GM19099 (cell line): Measurements from ENCODE around the gene RNU5B-1.

Source experiments
- POLR2A ChIP-seq: IDR thresholded peaks from 3 replicates; pipeline ENCODE4 v1.6.1; 2011; ENCODE audit warnings: low read depth; ENCODE audit not compliant: insufficient read length; ENCODE audit errors: extremely low read depth

Gene RNU5B-1

DNA sequence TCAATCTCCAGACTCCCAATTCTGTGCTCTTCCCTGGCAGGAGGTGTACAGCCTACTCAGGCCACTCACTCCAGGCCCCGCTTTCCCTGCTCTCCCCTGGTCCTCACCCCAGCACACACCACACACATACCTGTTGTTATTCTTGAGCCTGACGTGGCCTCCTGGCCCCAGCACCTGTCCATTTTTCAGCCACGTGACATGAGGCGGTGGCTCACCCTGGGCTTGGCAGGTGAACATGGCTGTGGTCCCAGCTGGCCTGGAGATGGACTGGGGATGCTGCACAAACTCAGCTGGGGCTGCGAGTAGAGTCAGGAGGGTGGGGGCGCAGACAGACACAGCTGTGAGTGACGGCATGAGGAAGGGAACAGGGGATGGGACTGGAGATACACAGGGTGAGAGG lies 27.3 kb downstream of the RNU5B-1 start:
- no peak for TF ChIP-seq POLR2A

GRCh38 chr15:65332391-65333147 lies 28.1 kb downstream of the RNU5B-1 start:
- no peak for TF ChIP-seq POLR2A

- no peak for TF ChIP-seq POLR2A
Observed at GRCh38 chr15:65333148-65333820, 28.8 kb downstream of the RNU5B-1 start.

DNA sequence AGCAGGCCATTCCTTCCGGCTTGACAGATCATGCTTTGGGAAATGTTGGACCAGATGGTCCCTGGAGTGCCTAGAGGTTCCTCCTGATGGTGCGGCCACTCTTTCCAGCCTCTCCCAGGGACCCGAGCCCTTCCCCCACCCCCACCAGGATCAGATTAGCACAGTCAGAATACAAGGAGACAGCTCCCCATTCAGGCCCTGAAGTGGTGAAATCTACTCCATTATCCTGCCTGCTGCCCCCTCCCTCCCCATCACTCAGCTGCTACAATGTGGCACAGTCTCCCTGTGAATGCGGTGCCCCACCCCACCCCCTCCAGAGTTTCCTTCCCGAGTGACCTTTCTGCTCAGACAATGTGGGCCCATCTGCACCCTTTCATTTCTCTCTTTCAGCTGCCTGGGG lies 29.4 kb downstream of the RNU5B-1 start:
- TF ChIP-seq POLR2A, result no peak

- TF ChIP-seq POLR2A, result no peak
Observed at GRCh38 chr15:65334586-65335231, 30.2 kb downstream of the RNU5B-1 start.

GRCh38 chr15:65335278-65336055 lies 31.0 kb downstream of the RNU5B-1 start:
- no peak for TF ChIP-seq POLR2A

DNA sequence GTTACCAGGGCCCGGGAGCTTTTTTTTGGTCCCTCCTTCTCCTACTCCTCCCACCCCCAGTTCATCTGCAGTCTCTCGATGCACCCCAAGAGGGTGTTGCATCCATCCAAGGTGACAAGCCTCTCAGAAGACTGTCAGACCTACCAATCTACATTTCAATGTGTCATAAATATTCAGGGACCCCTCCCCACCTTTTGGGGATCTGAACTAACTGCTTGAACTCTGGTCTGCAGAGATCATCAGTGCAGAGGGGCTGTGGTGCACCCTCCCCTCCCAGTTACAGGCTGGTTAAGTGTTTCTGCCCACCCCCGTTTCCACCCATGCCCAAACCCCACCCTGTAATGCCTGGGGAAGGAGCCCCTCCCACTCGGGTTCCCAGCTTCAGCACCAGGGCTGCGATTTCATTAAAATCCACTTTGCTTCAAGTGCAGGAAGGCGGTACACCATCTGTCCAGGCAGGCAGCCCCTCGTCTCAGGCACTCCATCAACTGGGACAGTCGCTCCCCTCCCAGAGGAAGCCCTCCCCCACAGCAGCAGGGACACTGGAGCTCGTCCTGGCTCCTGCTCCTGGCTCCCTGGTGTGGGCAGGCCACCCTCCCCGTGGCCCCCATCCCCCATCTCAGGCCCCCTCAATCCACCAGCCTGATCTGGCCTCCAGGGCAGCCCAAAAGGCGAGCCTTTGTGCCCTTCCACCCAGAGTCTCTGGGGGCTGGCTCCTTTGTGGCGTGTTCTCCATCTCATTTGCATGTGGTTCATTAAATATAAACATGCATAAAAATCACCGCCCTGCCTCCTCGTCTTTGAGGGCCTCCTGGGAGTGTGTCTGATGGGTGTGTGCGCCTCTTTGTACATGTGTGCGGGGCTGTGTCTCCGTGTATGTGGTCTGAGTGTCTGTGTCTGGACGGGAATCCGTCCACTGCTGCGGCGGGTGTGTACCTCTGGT lies 32.3 kb downstream of the RNU5B-1 start:
- no peak for TF ChIP-seq POLR2A

- no peak for TF ChIP-seq POLR2A
Observed at GRCh38 chr15:65337436-65338070, 33.1 kb downstream of the RNU5B-1 start.

DNA sequence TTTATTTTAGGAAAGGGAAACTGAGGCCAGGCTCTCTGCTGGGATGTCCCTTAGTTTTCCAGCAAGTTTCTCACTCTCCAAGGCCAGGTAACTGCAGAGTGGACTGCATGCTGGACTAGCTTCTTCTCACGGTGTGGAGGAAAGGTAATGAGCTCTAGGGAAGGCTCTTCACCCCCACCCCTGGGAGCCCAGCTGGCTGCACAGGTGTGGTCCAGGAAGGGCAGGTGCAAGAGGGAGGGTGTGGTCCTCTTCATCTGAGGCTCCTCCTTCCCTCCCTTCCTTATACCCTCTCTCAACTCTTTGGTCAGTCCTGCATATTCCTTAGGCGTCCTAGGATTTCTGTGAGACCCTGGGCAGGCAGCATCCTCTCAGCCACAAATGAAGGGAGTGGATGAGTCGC lies 33.9 kb downstream of the RNU5B-1 start:
- TF ChIP-seq POLR2A, result no peak

DNA sequence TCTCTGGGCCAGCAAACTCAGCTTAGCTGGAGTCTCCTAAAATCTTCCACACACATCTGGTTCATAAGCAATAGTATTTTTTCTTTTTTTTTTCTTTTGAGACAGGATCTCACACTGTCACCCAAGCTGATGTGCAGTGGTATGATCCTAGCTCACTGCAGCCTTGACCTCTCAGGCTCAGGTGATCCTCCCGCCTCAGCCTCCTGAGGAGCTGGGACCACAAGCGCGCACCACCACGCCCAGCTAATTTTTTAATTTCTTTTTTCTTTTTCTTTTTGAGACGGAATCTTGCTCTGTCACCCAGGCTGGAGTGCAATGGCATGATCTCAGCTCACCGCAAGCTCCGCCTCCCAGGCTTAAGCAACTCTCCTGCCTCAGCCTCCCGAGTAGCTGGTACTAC lies 34.3 kb downstream of the RNU5B-1 start:
- TF ChIP-seq POLR2A, result no peak

GRCh38 chr15:65339416-65339815 lies 34.9 kb downstream of the RNU5B-1 start:
- no peak for TF ChIP-seq POLR2A

DNA sequence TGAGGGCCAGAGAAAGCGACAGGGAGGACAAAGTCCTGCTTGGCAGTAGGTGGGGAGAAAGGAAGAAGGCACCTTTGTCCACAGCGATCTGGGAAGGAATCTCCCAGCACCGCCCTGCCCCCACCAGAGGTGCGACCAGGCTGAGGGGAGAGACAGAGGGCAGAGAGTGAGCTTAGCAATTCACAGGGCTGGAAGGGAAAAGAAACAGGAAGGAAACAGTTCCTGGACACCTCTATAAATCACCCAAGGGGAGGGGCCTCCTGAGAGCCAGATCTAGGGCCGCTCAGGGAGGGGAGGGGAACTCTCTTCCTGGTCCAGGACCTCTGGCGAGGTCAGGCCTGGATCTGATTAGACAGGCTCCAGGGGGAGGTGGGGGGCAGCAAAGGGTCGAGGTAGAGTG lies 35.4 kb downstream of the RNU5B-1 start:
- no peak for TF ChIP-seq POLR2A

- TF ChIP-seq POLR2A, result no peak
Observed at GRCh38 chr15:65342493-65342892, 38.0 kb downstream of the RNU5B-1 start.
